Activated CD8-positive, alpha-beta T cell treated with anti-CD3 and anti-CD28 coated beads for 36 hours (primary cell): ENCODE data around the gene ST8SIA4. TPM values are rescaled to one million over a fixed set of nuclear protein-coding genes. Genes with fewer than 3 reads are reported as not detected.
A peak's percentile ranks its signal among the peaks of the same experiment; 100 is the strongest.
"Not testable (repeated sequence)": the region's sequence is repeated elsewhere in the genome, so short reads cannot be mapped to it uniquely, and the experiment has no call there.

Experiments
- ATAC-seq: fragments of 200-7000 bp; cut with Tn5 transposase; one replicate; pipeline ENCODE4 v1.10.0; 2021; ENCODE audit warnings: mild to moderate bottlenecking, moderate library complexity
- CTCF ChIA-PET: fragments of 350-600 bp; sonication (Branson Sonifier 250); formaldehyde crosslinking; loops from one replicate; lab custom pipeline; 2021; ENCODE audit warnings: antibody characterized with exemption; lab: Charles Lee
- POLR2A ChIA-PET: fragments of 350-600 bp; sonication (Branson Sonifier 250); formaldehyde crosslinking; loops from one replicate; lab custom pipeline; 2021; ENCODE audit warnings: antibody characterized with exemption; lab: Charles Lee
- DNase-seq: peaks from one replicate; pipeline ENCODE4 v3.0.0-alpha.2; 2020
- H3K27ac Mint-ChIP-seq: one replicate; pipeline ENCODE4 v1.8.0; 2021; ENCODE audit warnings: mild to moderate bottlenecking, mixed read lengths
- H3K27me3 Mint-ChIP-seq: one replicate; pipeline ENCODE4 v1.8.0; 2021; ENCODE audit warnings: mixed read lengths
- H3K36me3 Mint-ChIP-seq: one replicate; pipeline ENCODE4 v1.8.0; 2021; ENCODE audit warnings: low read depth, mixed read lengths
- H3K4me1 Mint-ChIP-seq: one replicate; pipeline ENCODE4 v1.8.0; 2021; ENCODE audit warnings: low read depth, mixed read lengths
- H3K4me3 Mint-ChIP-seq: one replicate; pipeline ENCODE4 v1.8.0; 2021; ENCODE audit warnings: mild to moderate bottlenecking, moderate library complexity, mixed read lengths
- H3K9me3 Mint-ChIP-seq: one replicate; pipeline ENCODE4 v1.8.0; 2021; ENCODE audit warnings: mixed read lengths
- intact Hi-C: fragments of 100-400 bp; cut with micrococcal nuclease; formaldehyde crosslinking; loops from one replicate; pipeline ENCODE4 v1.10.0; 2022
- total RNA-seq, 2 experiments: library from RNA; stranded (reverse); gene quantifications; one replicate each; pipeline ENCODE4 v1.2.3, GENCODE V29; 2021
- TF ChIP-seq, protein P1 (sequence below): fragments of 200-600 bp; IDR thresholded peaks from one replicate; pipeline ENCODE4 v1.8.0; 2022; ENCODE audit warnings: antibody characterized with exemption, mild to moderate bottlenecking

Gene ST8SIA4
- total RNA-seq, 2 experiments from 2014 or later, result 31.6 to 34.1 TPM

DNA sequence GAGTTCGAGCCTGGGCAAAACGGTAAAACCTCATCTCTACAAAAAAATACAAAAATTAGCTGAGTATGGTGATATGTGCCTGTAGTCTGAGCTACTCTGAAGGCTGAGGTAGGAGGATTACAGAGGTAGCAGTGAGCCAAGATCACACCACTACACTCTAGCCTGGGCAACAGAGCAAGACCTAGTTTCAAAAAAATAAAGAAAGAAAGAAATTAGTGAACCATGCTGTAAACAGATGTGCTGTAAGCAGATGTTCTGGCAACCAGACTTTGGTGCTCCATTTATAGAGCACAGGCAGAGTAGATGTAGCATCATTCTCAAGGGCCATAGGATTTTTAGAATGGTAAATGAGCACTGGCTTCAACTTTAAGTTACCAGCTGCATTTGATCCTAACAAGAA, 115.4 kb downstream of the ST8SIA4 start:
- Mint-ChIP-seq H3K27me3 (no peaks in the 10 kb centered on the region), H3K9me3 (peaks cover 4% of the 10 kb centered on the region), H3K4me1 (peaks cover 6% of the 10 kb centered on the region), H3K4me3 (no peak overlapping the region), H3K27ac (no peak overlapping the region), H3K36me3 (no peaks in the 10 kb centered on the region)
- DNase-seq (no peak), ATAC-seq (no peak)
- ChIA-PET CTCF (interaction anchor here (1.5 kb wide), 1 partner anchor 13 kb away, joined by 3 read pairs; no protein-coding TSS in a partner anchor), POLR2A (interaction anchor here (1.2 to 1.4 kb wide), 2 partner anchors 112 to 115 kb away, joined by 4 to 5 read pairs; partner anchors contain the start of gene ST8SIA4)
- TF ChIP-seq, protein P1, sequence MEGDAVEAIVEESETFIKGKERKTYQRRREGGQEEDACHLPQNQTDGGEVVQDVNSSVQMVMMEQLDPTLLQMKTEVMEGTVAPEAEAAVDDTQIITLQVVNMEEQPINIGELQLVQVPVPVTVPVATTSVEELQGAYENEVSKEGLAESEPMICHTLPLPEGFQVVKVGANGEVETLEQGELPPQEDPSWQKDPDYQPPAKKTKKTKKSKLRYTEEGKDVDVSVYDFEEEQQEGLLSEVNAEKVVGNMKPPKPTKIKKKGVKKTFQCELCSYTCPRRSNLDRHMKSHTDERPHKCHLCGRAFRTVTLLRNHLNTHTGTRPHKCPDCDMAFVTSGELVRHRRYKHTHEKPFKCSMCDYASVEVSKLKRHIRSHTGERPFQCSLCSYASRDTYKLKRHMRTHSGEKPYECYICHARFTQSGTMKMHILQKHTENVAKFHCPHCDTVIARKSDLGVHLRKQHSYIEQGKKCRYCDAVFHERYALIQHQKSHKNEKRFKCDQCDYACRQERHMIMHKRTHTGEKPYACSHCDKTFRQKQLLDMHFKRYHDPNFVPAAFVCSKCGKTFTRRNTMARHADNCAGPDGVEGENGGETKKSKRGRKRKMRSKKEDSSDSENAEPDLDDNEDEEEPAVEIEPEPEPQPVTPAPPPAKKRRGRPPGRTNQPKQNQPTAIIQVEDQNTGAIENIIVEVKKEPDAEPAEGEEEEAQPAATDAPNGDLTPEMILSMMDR, result no peak
- intact Hi-C loops, result no loop called here

DNA sequence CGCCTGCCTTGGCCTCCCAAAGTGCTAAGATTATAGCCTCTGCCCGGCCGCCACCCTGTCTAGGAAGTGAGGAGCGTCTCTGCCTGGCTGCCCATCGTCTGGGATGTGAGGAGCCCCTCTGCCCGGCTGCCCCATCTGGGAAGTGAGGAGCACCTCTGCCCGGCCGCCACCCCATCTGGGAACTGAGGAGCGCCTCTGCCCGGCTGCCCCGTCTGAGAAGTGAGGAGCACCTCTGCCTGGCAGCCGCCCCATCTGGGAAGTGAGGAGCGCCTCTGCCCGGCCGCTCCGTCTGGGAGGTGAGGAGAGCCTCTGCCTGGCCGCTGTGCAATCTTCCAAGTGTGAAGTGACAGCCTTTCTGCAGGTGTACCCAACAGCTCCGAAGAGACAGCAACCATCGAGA, 117.5 kb downstream of the ST8SIA4 start:
- DNase-seq, H3K9me3 Mint-ChIP-seq, ATAC-seq, intact Hi-C loops, H3K36me3 Mint-ChIP-seq, CTCF ChIA-PET, POLR2A ChIA-PET, H3K27ac Mint-ChIP-seq, H3K4me3 Mint-ChIP-seq, H3K27me3 Mint-ChIP-seq: not testable (repeated sequence)
- H3K4me1 Mint-ChIP-seq, result peaks cover 17% of the 10 kb centered on the region

DNA sequence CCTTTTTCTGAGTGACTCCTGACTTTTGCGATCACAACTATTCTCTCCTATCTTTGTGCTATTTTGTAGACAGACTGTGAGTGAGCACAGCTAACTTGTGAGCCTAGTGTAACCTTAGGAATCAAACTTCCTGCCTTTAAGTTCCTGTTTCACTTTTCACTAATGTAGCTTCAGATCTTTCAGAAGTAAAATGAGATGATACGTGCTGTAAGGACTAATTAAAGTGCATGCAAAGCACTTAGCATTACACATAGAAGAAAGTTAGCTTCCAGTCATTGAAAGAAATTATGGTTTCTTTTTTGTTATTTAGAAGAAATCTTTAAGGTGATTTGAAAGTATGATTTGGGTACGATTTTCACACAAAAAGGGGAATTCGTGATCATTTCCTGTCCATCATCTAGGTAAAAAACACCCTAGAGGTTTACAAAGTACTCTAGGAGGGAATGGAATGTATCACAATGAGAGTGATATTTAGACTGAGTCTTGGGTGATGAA, 122.7 kb downstream of the ST8SIA4 start:
- DNase-seq (no peak), ATAC-seq (peak; percentile 84)
- Mint-ChIP-seq H3K4me1 (peaks cover 43% of the 10 kb centered on the region), H3K27me3 (no peaks in the 10 kb centered on the region), H3K4me3 (peak overlapping the region; percentile 64), H3K36me3 (peaks cover 3% of the 10 kb centered on the region), H3K9me3 (peaks cover 10% of the 10 kb centered on the region), H3K27ac (peak overlapping the region; percentile 98)
- TF ChIP-seq, protein P1, result no peak
- ChIA-PET POLR2A (interaction anchor here (1.0 to 6.2 kb wide), 2 partner anchors 78 to 122 kb away, joined by 3 to 50 read pairs; partner anchors contain the start of gene ST8SIA4), CTCF (interaction anchor here (4.2 kb wide), 1 partner anchor 122 kb away, joined by 29 read pairs; the partner anchor contains the start of gene ST8SIA4)
- intact Hi-C loops, result loop anchor here (1.0 kb wide), 1 partner anchor 123 kb away; the partner anchor contains the start of gene ST8SIA4

DNA sequence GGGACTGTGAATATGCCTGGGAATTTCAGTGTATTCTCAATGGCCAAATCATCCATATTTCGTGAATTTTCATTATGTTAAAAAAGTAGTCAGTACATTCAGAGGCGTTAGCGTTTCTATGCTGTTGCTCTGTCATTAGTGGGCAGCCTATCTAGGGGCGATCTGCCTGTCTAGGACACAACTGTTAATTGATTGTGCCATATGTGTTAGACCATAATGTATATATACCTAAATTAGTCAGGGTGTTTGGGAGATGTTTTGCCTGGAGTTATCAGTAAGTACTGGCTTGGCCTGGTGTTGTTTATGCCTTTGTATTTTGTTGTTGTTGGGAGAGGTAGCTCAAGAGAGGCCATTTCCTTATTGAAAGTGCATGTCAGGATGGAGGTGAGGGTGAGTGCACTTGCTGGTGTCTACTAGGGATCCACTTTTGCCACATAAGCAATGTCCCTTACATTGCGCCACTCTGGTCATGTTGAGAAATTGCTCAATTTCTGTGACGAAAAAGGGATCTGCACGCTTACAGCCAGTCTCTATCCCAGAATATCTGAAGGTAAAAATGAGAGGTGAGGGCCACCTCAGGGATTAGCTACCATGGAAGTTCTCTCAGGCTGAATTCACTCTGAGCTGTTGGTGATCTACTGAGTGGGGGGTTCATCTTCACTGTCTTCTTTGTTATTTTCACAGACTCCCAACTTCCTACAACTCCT, 123.3 kb downstream of the ST8SIA4 start:
- TF ChIP-seq, protein P1, result no peak
- H3K27ac Mint-ChIP-seq, result peak overlapping the region; percentile 98
- H3K4me1 Mint-ChIP-seq, result peaks cover 45% of the 10 kb centered on the region
- peaks cover 3% of the 10 kb centered on the region for H3K36me3 Mint-ChIP-seq
- ChIA-PET POLR2A (interaction anchor here (1.0 to 6.2 kb wide), 2 partner anchors 79 to 123 kb away, joined by 3 to 50 read pairs; partner anchors contain the start of gene ST8SIA4), CTCF (interaction anchor here (4.2 kb wide), 1 partner anchor 122 kb away, joined by 29 read pairs; the partner anchor contains the start of gene ST8SIA4)
- H3K27me3 Mint-ChIP-seq, result no peaks in the 10 kb centered on the region
- intact Hi-C loops, result loop anchor here (1.0 to 5.0 kb wide), 2 partner anchors 62 to 123 kb away; partner anchors contain the start of gene ST8SIA4
- H3K4me3 Mint-ChIP-seq, result peak overlapping the region; percentile 64
- no peak for DNase-seq
- H3K9me3 Mint-ChIP-seq, result peaks cover 6% of the 10 kb centered on the region
- ATAC-seq, result no peak

DNA sequence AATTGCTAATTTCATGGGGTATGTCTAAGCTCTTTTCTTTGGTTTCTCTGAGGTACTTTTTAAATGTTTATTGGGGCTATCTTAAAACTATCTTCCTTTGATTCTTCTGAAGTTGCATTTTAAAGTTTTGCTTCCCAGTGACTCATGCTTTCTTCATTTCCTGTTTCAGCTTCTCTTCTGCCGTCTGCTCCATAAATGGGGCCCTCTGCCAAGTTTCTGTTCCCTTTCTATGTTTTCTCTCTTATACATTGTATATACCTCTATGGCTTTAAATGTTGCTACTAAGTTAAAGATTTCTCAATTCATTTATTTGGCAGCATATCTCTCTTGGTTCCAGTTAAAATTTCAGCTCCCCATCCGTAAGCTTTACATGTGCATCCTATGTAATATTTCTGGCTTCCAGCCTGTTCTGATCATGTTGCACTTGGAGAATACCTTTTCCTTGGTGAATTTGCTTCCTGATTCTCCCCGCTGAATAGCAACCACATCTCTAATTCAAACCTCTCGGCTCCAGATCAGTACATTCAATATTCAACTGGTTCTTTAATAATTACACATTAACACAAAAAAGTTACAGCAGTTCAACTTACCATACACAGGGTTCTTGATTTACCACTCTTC, 125.3 kb downstream of the ST8SIA4 start:
- Mint-ChIP-seq H3K4me1 (peaks cover 45% of the 10 kb centered on the region), H3K4me3 (peak overlapping the region; percentile 26), H3K36me3 (peaks cover 3% of the 10 kb centered on the region), H3K9me3 (peaks cover 6% of the 10 kb centered on the region), H3K27ac (peak overlapping the region; percentile 88), H3K27me3 (no peaks in the 10 kb centered on the region)
- ChIA-PET CTCF (interaction anchor here (0.8 to 4.2 kb wide), 4 partner anchors 26 to 131 kb away, joined by 3 to 29 read pairs (median 4); partner anchors contain the start of gene ST8SIA4), POLR2A (interaction anchor here (6.2 kb wide), 1 partner anchor 125 kb away, joined by 50 read pairs; the partner anchor contains the start of gene ST8SIA4)
- ATAC-seq (peak; percentile 51), DNase-seq (peak; percentile 43)
- TF ChIP-seq, protein P1, result no peak
- intact Hi-C loops, result loop anchor here (5.0 kb wide), 1 partner anchor 65 kb away; no protein-coding TSS in a partner anchor
